ENCODE data around the gene ACLY.
"Not testable (repeated sequence)": the region's sequence is repeated elsewhere in the genome, so short reads cannot be mapped to it uniquely, and the experiment has no call there.

Gene ACLY

DNA sequence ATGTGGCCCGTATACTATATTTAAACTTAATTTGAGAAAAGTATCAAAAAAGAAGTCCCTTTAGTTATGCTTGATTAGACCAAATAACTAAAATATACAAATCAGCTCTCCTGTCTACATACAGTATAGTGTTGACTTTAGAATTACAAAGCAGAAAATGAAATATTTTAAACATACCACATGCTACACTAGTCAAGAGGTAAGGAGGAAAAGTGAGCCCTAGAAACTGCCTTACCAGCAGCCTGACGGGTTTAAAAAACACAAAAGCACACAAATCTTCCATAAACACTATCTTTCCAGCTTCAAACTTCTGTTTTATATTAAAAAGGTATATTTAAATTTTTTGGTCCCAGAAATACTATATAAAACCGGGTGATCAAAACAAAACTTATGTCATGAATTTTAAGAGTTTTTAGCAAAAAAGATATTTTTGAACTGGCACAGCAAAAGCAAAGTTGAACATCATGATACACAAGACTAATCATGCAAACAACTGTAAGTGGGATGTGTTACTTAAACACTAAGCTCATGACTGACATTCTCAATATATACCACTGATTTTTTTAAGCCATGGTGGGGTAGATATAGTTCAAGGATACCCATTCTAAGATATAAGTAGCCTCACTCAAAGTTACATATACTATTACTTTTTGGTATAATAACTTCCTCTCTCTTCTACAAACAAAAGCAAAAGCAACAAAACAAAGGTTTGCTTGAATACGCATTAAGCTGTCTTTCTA lies 69.3 kb downstream of the ACLY start:
- Mint-ChIP-seq H3K4me1 (ENCODE audit: low read depth) (peaks cover 26% of the 10 kb centered on the region), H3K27me3 (no peaks in the 10 kb centered on the region), H3K27ac (no peak overlapping the region), H3K36me3 (ENCODE audit: low read depth) (peaks cover 23% of the 10 kb centered on the region), H3K9me3 (no peaks in the 10 kb centered on the region), H3K4me3 (no peak overlapping the region)

DNA sequence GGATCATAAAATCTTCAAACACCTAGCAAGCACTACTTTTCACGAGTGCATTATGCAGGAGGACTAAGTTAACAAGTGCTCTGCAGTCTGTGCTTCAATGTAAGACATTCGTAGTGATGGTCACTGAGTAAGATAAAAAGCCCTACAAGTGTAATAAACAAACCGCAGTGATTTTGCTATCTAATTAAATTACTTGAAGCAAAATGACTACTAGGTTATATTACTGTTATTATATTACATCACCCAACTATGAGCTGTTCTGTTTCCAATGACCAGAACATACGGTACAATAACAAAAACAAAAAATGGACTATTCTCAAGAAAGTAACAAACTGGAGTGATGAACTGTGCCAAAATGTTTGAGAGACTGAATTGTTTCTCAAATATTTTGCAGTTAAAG lies 70.0 kb downstream of the ACLY start:
- no peaks in the 10 kb centered on the region for H3K27me3 Mint-ChIP-seq
- H3K4me1 Mint-ChIP-seq (ENCODE audit: low read depth), result peaks cover 26% of the 10 kb centered on the region
- H3K9me3 Mint-ChIP-seq, result no peaks in the 10 kb centered on the region
- H3K36me3 Mint-ChIP-seq (ENCODE audit: low read depth), result peaks cover 18% of the 10 kb centered on the region
- H3K4me3 Mint-ChIP-seq, result no peak overlapping the region
- H3K27ac Mint-ChIP-seq, result no peak overlapping the region

DNA sequence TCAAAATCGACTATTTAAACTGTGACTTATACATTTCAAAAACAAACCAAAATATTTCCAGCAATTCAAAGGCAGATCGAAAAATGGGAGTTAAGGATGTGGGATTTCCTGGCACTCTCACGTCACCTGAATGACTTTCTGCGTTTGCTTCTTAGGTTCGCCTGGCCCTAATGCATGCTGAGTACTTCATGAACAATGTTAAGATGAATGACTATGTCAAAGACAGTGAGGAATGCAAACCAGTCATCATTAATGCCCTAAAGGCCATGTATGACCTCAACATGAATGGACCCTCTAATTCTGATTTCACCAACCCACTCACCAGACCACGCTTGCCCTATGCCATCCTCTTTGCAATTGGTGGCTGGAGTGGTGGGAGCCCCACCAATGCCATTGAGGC lies 73.8 kb downstream of the ACLY start:
- no peak overlapping the region for H3K27ac Mint-ChIP-seq
- H3K27me3 Mint-ChIP-seq, result no peaks in the 10 kb centered on the region
- H3K36me3 Mint-ChIP-seq (ENCODE audit: low read depth), result no peaks in the 10 kb centered on the region
- peaks cover 5% of the 10 kb centered on the region for H3K4me1 Mint-ChIP-seq (ENCODE audit: low read depth)
- no peaks in the 10 kb centered on the region for H3K9me3 Mint-ChIP-seq
- no peak overlapping the region for H3K4me3 Mint-ChIP-seq

DNA sequence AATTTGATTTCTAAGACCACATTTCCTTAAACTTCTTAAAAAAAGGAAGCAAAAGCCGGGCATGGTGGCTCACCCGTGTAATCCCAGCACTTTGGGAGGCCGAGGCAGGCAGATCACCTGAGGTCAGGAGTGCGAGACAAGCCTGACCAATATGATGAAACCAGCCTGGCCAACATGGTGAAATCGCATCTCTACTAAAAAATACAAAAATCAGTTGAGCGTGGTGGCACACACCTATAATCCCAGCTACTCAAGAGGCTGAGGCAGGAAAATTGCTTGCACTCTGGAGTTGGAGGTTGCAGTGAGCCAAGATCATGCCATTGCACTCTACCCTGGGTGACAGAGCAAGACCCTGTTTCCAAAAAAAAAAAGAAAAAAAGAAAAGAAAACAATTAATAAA lies 78.0 kb downstream of the ACLY start:
- not testable (repeated sequence) for H3K27ac Mint-ChIP-seq; H3K27me3 Mint-ChIP-seq; H3K9me3 Mint-ChIP-seq; H3K36me3 Mint-ChIP-seq (ENCODE audit: low read depth); H3K4me3 Mint-ChIP-seq; H3K4me1 Mint-ChIP-seq (ENCODE audit: low read depth)

DNA sequence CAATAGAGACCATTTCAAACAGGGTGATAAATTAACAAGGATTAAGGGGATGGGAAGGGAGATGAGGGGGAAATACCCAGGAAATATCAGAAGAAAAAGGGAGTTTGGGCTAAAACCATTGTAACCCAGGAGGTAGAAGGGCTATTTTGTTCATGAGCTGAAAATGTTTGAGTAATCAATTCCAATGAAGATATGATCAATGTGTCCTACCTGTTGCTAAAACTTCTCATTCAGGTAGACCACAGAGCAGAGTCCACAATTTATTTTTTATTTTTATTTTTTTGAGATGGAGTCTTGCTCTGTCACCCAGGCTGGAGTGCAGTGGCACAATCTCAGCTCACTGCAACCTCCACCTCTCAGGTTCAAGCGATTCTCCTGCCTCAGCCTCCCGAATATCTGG lies 79.3 kb downstream of the ACLY start:
- H3K4me3 Mint-ChIP-seq; H3K36me3 Mint-ChIP-seq (ENCODE audit: low read depth); H3K27me3 Mint-ChIP-seq; H3K27ac Mint-ChIP-seq; H3K9me3 Mint-ChIP-seq: not testable (repeated sequence)
- H3K4me1 Mint-ChIP-seq (ENCODE audit: low read depth), result peaks cover 16% of the 10 kb centered on the region

DNA sequence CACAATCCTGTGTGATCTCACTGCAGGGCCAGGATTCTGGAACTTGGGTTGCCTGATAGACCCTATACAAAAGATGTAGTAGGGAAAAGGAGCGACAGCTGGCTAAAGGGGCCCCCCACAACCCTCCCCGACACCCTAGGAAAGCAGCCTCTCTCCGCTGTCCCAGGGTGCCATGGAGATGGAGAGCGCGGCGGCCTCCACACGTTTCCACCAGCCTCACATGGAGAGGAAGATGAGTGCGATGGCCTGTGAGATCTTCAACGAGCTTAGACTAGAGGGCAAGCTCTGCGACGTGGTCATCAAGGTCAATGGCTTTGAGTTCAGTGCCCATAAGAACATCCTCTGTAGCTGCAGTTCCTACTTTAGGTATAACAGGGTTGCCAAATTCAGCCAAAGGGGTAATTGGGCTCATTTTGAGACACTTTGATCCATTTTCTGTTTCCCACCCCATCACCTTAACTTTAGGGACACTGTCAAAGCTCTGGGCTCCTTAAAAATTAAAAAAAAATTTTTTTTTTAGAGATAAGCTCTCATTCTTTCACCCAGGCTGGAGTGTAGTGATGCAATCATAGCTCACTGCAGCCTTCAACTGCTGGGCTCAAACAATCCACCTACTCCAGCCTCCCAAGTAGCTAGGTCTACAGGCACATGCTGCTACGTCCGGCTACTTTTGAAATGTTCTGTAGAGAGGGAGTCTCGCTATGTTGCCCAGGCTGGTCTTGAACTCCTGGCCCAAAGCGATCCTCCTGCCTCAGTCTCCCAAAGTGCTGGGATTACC lies 80.8 kb downstream of the ACLY start, which contains the start of gene KLHL10:
Gene KLHL10, plus strand, starts transcription at position 65 of the 778 bp plus-strand sequence. Its CDS starts 108 bp downstream, at position 173.
- Mint-ChIP-seq H3K27me3 (peaks cover 4% of the 10 kb centered on the region), H3K27ac (no peak within 1 kb of the TSS), H3K4me3 (peak within 1 kb of the TSS; percentile 87), H3K4me1 (ENCODE audit: low read depth) (peaks cover 17% of the 10 kb centered on the region), H3K36me3 (ENCODE audit: low read depth) (peaks cover 7% of the 10 kb centered on the region), H3K9me3 (no peaks in the 10 kb centered on the region)

DNA sequence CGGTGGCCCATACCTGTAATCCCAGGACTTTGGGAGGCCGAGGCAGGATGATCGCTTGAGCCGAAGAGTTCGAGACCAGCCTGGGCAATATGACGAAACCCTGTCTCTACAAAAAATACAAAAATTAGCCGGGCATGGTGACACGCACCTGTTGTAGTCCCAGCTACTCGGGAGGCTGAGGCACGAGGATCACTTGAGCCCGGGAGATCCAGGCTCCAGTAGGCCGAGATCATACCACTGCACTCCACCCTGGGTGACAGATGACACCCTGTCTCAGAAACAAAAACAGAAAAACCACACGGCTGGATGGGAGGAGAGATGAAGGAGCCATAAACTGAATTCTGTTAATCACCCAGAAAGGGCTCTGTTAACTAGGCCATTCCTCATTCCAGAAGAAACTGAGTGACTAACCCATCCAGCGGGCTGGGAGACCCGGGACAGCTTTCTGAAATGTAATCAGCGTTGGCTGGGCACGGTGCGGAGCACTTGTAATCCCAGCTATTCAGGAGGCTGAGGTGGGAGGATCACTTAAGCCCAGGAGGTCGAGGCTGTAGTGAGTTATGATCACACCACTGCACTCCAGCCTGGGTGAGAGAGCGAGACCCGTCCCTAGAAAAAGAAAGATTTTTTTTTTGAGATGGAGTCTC lies 82.1 kb downstream of the ACLY start:
- H3K27ac Mint-ChIP-seq, result peak overlapping the region; percentile 75
- H3K4me1 Mint-ChIP-seq (ENCODE audit: low read depth), result peaks cover 17% of the 10 kb centered on the region

DNA sequence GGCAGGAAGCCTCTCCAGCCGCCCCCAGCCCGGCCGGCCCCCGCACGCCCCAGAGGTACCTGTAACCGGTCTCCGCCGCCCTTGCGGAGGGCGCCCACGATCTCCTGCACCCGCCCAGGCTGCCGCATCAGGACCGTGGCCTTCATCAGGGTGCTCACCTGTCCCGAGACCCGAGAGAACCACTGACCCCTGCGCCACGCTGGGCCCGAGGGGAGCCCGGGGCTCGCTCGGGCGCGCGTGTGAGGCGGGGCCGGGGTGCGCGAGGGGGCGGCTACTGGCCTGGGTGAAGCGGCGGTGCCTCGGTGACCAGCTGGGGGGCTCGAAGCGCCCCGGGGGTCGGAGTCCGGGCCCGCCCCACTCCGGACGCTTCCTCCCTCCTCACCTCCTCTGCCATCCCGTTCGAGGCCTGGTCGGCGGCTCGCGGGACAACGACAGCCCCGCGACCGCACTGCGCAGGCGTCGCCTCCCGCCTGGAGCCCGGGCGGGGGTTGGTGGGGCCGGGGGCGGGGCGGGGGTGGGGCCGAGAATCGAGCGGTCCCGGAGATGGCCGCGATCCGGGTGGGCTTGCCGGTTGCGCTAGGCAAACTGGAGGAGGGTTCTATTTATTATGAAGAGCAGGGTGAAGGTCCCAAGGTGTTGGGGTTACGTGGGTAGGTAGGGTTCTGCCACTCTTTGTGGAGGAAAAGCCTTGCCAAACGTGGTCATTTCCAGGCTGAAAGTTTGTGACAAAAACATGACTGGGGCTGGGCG lies 82.8 kb downstream of the ACLY start, which contains the start of gene NT5C3B:
Gene NT5C3B, minus strand, starts transcription at position 433 of the 750 bp plus-strand sequence. Its CDS starts 39 bp downstream, at position 394.
- Mint-ChIP-seq H3K27ac (peak within 1 kb of the TSS; percentile 77), H3K4me3 (peak within 1 kb of the TSS; percentile 87), H3K4me1 (ENCODE audit: low read depth) (peaks cover 17% of the 10 kb centered on the region), H3K9me3 (no peaks in the 10 kb centered on the region), H3K27me3 (peaks cover 4% of the 10 kb centered on the region), H3K36me3 (ENCODE audit: low read depth) (peaks cover 20% of the 10 kb centered on the region)

More for the DNA sequence above, 82.1 kb downstream of the ACLY start:
- Mint-ChIP-seq H3K9me3 (no peaks in the 10 kb centered on the region), H3K4me3 (peak overlapping the region; percentile 87), H3K36me3 (ENCODE audit: low read depth) (peaks cover 15% of the 10 kb centered on the region), H3K27me3 (peaks cover 4% of the 10 kb centered on the region)

DNA sequence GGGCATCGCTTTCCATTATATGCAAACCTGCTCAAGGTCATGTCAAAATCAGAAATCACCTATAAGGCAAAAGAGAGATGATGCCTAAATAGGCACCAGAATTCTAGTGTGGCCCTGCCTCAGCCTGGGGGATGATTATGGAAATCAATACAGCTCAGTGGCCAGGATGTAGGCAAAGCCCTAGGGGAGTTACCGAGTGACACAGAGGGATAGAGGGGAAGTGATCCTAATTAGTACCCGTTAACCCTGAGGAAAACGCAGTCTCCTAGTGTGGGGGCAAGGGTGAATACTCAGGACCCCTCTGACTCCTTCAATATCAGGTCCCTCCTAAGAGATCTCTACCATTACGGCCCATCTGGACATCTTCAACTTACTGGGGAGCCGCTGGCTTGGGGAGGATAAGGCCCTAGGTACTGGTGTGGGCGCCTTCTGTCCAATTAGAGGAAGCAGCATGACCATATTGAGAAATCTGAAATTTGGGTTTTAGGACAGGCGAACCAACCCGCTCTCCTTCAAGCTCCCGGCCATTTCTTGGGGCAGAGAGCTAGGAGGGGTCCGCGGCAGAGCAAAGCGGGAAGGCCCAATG lies 83.4 kb downstream of the ACLY start:
- Mint-ChIP-seq H3K27ac (peak overlapping the region; percentile 77), H3K9me3 (no peaks in the 10 kb centered on the region)

DNA sequence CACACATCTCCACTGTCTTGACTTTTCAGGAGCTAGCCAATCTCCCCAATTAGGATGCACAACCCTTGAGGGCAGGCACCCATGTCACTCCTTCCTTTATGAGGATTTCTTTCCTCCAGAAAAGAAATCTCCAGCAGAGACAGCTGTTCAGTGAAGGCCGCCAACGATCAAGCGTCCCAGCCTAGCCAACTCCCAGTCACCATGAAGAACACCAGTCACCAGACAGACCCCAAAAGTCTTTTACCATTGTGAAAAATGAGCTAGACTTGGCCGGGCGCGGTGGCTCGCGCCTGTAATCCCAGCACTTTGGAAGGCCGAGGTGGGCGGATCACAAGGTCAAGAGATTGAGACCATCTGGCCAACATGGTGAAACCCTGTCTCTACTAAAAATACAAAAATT lies 88.8 kb downstream of the ACLY start:
- not testable (repeated sequence) for H3K27ac Mint-ChIP-seq; H3K4me1 Mint-ChIP-seq (ENCODE audit: low read depth); H3K4me3 Mint-ChIP-seq; H3K27me3 Mint-ChIP-seq; H3K9me3 Mint-ChIP-seq
- peaks cover 24% of the 10 kb centered on the region for H3K36me3 Mint-ChIP-seq (ENCODE audit: low read depth)

More for the DNA sequence above, 83.4 kb downstream of the ACLY start:
- Mint-ChIP-seq H3K4me1 (ENCODE audit: low read depth) (peaks cover 17% of the 10 kb centered on the region), H3K27me3 (peaks cover 4% of the 10 kb centered on the region), H3K4me3 (peak overlapping the region; percentile 87), H3K36me3 (ENCODE audit: low read depth) (peaks cover 20% of the 10 kb centered on the region)

DNA sequence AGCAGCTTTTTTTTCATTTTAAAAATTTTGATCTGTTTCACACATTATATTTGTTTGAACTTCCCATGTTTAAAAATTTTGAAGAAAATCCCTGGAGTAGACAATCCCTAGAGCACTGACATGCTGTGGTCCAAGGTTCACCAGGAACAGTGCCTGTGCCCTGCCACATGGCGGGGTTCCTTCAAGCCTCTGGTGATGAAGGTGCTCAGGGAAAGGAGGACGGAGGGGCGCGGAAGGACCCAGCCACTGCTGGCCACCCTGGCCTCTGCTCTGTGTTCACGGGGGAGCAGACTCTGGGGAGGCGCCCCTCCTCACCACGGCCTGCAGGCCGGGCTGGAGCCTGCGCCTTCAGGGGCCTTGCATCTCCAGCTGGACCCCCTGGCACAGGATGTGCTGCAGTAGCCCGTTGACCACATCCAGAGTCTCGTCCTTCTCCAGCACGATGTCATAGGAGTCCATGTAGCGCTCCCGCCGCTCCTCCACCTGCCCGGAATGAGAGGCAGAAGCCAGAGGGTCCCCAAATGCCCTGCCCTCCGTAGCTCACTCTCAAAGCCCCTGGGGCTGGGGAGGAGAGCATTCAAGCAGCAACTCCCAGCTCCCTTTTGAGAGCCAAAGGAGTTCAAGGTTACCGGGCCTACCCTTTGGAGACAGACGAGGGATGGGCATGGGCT lies 93.4 kb downstream of the ACLY start:
- no peaks in the 10 kb centered on the region for H3K9me3 Mint-ChIP-seq
- H3K27ac Mint-ChIP-seq, result no peak overlapping the region
- no peak overlapping the region for H3K4me3 Mint-ChIP-seq
- H3K27me3 Mint-ChIP-seq, result no peaks in the 10 kb centered on the region
- H3K4me1 Mint-ChIP-seq (ENCODE audit: low read depth), result no peaks in the 10 kb centered on the region
- H3K36me3 Mint-ChIP-seq (ENCODE audit: low read depth), result peaks cover 4% of the 10 kb centered on the region

DNA sequence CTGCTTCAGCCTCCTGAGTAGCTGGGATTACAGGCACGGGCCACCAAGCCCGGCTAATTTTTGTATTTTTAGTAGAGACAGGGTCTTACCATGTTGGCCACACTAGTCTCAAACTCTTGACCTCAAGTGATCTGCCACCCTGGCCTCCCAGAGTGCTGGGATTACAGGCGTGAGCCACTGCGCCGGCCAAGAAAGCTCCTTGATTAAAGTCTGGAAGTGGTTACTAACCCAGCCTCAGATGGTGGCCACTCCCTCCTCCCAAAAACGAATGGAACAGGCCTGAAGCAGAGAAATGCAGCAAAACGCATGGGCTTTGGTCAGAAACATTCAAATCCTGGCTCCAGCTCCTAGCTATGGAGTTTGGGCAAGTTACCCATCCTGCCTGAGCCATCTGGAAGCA lies 94.7 kb downstream of the ACLY start:
- H3K4me3 Mint-ChIP-seq, result no peak overlapping the region
- H3K27ac Mint-ChIP-seq, result no peak overlapping the region
- H3K9me3 Mint-ChIP-seq, result no peaks in the 10 kb centered on the region
- no peaks in the 10 kb centered on the region for H3K27me3 Mint-ChIP-seq
- H3K4me1 Mint-ChIP-seq (ENCODE audit: low read depth), result no peaks in the 10 kb centered on the region
- H3K36me3 Mint-ChIP-seq (ENCODE audit: low read depth), result no peaks in the 10 kb centered on the region

DNA sequence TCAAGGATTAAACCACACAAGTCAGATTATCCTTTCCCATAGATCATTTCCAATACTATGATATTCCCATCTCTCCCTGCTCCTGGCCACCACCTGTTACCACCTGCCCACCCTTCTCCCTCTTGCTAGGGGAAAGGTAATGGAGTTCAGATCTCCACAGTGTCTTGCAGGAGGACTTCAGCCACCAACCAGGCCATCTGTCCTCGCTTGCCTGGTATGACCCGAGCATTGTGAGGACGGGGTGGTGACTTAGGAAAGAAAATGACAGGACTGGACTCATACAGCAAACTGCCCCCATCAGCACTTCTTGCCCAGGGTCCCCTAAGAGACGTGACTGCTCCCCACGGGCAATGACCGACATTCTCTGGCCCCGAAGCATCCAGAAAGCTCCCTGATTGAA lies 95.2 kb downstream of the ACLY start:
- Mint-ChIP-seq H3K27me3 (no peaks in the 10 kb centered on the region), H3K9me3 (no peaks in the 10 kb centered on the region), H3K4me1 (ENCODE audit: low read depth) (no peaks in the 10 kb centered on the region), H3K4me3 (no peak overlapping the region), H3K27ac (no peak overlapping the region), H3K36me3 (ENCODE audit: low read depth) (no peaks in the 10 kb centered on the region)

DNA sequence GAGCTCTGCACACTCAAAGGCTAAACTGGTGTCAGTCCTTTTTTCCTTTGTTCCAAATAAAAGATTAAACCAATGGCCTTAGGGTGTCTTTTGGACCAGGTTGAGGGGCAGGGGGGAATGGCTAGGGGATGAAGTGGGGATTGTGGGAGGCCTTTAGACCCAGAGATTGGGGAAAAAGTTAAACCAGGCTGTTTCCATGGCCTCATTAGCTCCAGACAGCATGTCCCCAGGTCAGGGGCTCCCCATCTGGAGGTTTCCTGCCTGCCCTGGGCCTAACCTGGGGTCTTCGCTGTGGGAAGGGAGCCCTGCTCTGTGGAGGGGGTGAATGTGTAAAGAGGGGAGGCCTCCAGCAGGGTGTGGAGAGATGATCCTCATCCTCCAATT lies 95.6 kb downstream of the ACLY start:
- H3K27ac Mint-ChIP-seq, result no peak overlapping the region
- no peaks in the 10 kb centered on the region for H3K9me3 Mint-ChIP-seq
- H3K27me3 Mint-ChIP-seq, result no peaks in the 10 kb centered on the region
- H3K4me3 Mint-ChIP-seq, result no peak overlapping the region
- no peaks in the 10 kb centered on the region for H3K4me1 Mint-ChIP-seq (ENCODE audit: low read depth)
- H3K36me3 Mint-ChIP-seq (ENCODE audit: low read depth), result no peaks in the 10 kb centered on the region

Measured in stimulated activated naive CD8-positive, alpha-beta T cell treated with anti-CD3 and anti-CD28 coated beads, Interleukin-15, Interleukin-2, amounts not matched to agents 100 ng/mL and 50 ng/mL, for 24 hours (primary cell).